SK-N-SH treated with all-trans-retinoic acid at 6 μM for 48 hours (cell line): Measurements from ENCODE around the gene CDKL5.

Experiments
- ATAC-seq: fragments of 200-7000 bp; cut with Tn5 transposase; 3 replicates; pipeline ENCODE4 v1.9.1; 2020; ENCODE audit warnings: mild to moderate bottlenecking, moderate library complexity
- BACH2 ChIP-seq: fragments of 250-450 bp; sonication (Bioruptor Pico); IDR thresholded peaks from 2 replicates; pipeline ENCODE4 v1.9.0; 2021; ENCODE audit warnings: mild to moderate bottlenecking, borderline replicate concordance
- CSDC2 ChIP-seq: fragments of 250-450 bp; sonication (Bioruptor Pico); IDR thresholded peaks from 2 replicates; pipeline ENCODE4 v1.5.0; 2020; ENCODE audit warnings: mild to moderate bottlenecking, moderate library complexity
- ESRRG ChIP-seq: fragments of 250-450 bp; sonication (Bioruptor Pico); IDR thresholded peaks from 2 replicates; pipeline ENCODE4 v1.6.1; 2021; ENCODE audit warnings: mild to moderate bottlenecking
- GLIS3 ChIP-seq: fragments of 250-450 bp; sonication (Bioruptor Pico); IDR thresholded peaks from 2 replicates; pipeline ENCODE4 v1.5.0; 2020; ENCODE audit warnings: mild to moderate bottlenecking, moderate library complexity
- ISL1 ChIP-seq: fragments of 250-450 bp; sonication (Bioruptor Pico); IDR thresholded peaks from 2 replicates; pipeline ENCODE4 v2.1.2; 2022; ENCODE audit warnings: mild to moderate bottlenecking, moderate library complexity
- OSR1 ChIP-seq: fragments of 250-450 bp; sonication (Bioruptor Pico); IDR thresholded peaks from 2 replicates; pipeline ENCODE4 v1.8.0; 2022; ENCODE audit warnings: moderate library complexity, mild to moderate bottlenecking, inconsistent platforms
- PPARA ChIP-seq: fragments of 250-450 bp; sonication (Bioruptor Pico); IDR thresholded peaks from 2 replicates; pipeline ENCODE4 v1.5.0; 2020; ENCODE audit warnings: mild to moderate bottlenecking, borderline replicate concordance
- RARB ChIP-seq: fragments of 250-450 bp; sonication (Bioruptor Pico); IDR thresholded peaks from 2 replicates; pipeline ENCODE4 v1.8.0; 2021; ENCODE audit warnings: mild to moderate bottlenecking, moderate library complexity
- SNAI2 ChIP-seq: fragments of 250-450 bp; sonication (Bioruptor Pico); IDR thresholded peaks from 2 replicates; pipeline ENCODE4 v1.5.0; 2020; ENCODE audit warnings: mild to moderate bottlenecking, moderate library complexity
- TCF4 ChIP-seq: fragments of 250-450 bp; sonication (Bioruptor Pico); IDR thresholded peaks from 2 replicates; pipeline ENCODE4 v1.8.0; 2021; ENCODE audit warnings: mild to moderate bottlenecking, moderate library complexity, borderline replicate concordance
- TOX ChIP-seq: fragments of 250-450 bp; sonication (Bioruptor Pico); IDR thresholded peaks from 2 replicates; pipeline ENCODE4 v1.8.0; 2021; ENCODE audit warnings: mild to moderate bottlenecking, moderate library complexity, borderline replicate concordance
- ZC3H10 ChIP-seq: fragments of 250-450 bp; sonication (Bioruptor Pico); IDR thresholded peaks from 2 replicates; pipeline ENCODE4 v1.5.1; 2021; ENCODE audit warnings: mild to moderate bottlenecking, moderate library complexity
- ZFP3 ChIP-seq: fragments of 250-450 bp; sonication (Bioruptor Pico); IDR thresholded peaks from 2 replicates; pipeline ENCODE4 v1.5.0; 2020; ENCODE audit warnings: mild to moderate bottlenecking, moderate library complexity
- ZFP30 ChIP-seq: fragments of 450-650 bp; formaldehyde crosslinking; IDR thresholded peaks from 2 replicates; pipeline ENCODE4 v1.5.0; 2022; ENCODE audit warnings: mild to moderate bottlenecking, moderate library complexity
- ZNF565 ChIP-seq: fragments of 450-650 bp; formaldehyde crosslinking; conservative IDR thresholded peaks from 2 replicates; pipeline ENCODE4 v1.5.0; 2020; ENCODE audit warnings: low read depth, mild to moderate bottlenecking, moderate library complexity
- ZNF70 ChIP-seq: fragments of 450-650 bp; formaldehyde crosslinking; IDR thresholded peaks from 2 replicates; pipeline ENCODE4 v1.5.0; 2020; ENCODE audit warnings: mild to moderate bottlenecking, moderate library complexity
- ZNF8 ChIP-seq: fragments of 450-650 bp; formaldehyde crosslinking; IDR thresholded peaks from 2 replicates; pipeline ENCODE4 v1.5.0; 2020; ENCODE audit warnings: mild to moderate bottlenecking, moderate library complexity
- TF ChIP-seq, protein P1 (sequence below): fragments of 250-450 bp; sonication (Bioruptor Pico); IDR thresholded peaks from 2 replicates; pipeline ENCODE4 v1.8.0; 2021; ENCODE audit warnings: low read depth, mild to moderate bottlenecking, moderate library complexity, borderline replicate concordance
- TF ChIP-seq, protein P2 (sequence below): fragments of 250-450 bp; sonication (Bioruptor Pico); IDR thresholded peaks from 2 replicates; pipeline ENCODE4 v1.8.0; 2020; ENCODE audit warnings: mild to moderate bottlenecking, moderate library complexity, borderline replicate concordance
- TF ChIP-seq, protein P3 (sequence below): fragments of 250-450 bp; sonication (Bioruptor Pico); IDR thresholded peaks from 2 replicates; pipeline ENCODE4 v1.5.1; 2020; ENCODE audit warnings: low read depth, mild to moderate bottlenecking, moderate library complexity
- TF ChIP-seq, protein P4 (sequence below): fragments of 250-450 bp; sonication (Bioruptor Pico); IDR thresholded peaks from 2 replicates; pipeline ENCODE4 v1.5.0; 2020; ENCODE audit warnings: mild to moderate bottlenecking, moderate library complexity
- TF ChIP-seq, protein P5 (sequence below): fragments of 250-450 bp; sonication (Bioruptor Pico); IDR thresholded peaks from 2 replicates; pipeline ENCODE4 v1.5.1; 2021; ENCODE audit warnings: mild to moderate bottlenecking, moderate library complexity

Gene CDKL5

DNA sequence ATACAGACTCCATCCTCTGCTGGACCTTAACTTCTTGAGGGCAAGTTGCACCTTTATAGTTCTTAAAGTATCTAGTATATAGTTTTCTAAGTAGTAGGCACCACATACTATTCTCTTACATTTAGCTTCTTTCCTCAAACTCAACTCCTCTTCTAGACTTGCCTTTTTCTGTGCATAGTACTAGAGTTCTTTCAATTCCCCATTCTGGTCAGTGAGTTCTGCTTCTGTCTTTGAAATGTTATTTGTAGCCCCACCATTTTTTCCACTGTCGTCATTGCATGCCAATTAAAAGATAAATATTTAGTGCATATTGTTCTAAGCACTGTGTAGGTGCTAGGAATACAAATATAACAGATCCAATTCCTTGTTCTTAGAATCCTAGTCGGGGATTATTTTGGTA is 31.6 kb downstream of the CDKL5 start:
- ATAC-seq = no peak
- TF ChIP-seq ZC3H10 (CRISPR knock-in tag) = no peak
- no peak for TF ChIP-seq ZFP3 (CRISPR knock-in tag)
- no peak for TF ChIP-seq BACH2 (CRISPR knock-in tag)
- TF ChIP-seq, all 23 proteins: peak for 0

DNA sequence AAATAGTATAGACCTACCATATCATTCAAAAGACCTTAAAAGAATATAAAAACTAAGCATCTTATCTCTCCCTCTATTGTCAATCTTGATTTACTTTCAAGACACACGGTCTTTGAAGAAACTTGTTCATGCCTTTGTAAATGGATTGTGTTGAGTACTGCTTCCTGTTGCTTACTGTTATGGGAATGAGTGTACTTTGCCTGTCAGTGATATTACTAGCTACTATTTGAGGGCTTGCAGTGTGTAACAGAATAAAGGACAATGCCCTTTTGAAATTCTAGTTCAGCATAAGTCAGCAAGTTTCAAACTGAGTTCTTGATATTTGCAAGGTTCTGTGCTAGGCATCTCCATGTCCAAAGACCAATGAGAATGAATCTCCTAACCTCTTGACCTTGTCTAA is 36.0 kb downstream of the CDKL5 start:
- ATAC-seq = no peak
- TF ChIP-seq PPARA (CRISPR knock-in tag) = no peak
- TF ChIP-seq, protein P1, sequence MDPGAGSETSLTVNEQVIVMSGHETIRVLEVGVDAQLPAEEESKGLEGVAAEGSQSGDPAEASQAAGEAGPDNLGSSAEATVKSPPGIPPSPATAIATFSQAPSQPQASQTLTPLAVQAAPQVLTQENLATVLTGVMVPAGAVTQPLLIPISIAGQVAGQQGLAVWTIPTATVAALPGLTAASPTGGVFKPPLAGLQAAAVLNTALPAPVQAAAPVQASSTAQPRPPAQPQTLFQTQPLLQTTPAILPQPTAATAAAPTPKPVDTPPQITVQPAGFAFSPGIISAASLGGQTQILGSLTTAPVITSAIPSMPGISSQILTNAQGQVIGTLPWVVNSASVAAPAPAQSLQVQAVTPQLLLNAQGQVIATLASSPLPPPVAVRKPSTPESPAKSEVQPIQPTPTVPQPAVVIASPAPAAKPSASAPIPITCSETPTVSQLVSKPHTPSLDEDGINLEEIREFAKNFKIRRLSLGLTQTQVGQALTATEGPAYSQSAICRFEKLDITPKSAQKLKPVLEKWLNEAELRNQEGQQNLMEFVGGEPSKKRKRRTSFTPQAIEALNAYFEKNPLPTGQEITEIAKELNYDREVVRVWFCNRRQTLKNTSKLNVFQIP = no peak
- TF ChIP-seq GLIS3 = no peak
- TF ChIP-seq ISL1 = no peak
- no peak for TF ChIP-seq TOX
- TF ChIP-seq ZC3H10 (CRISPR knock-in tag) = no peak
- no peak for TF ChIP-seq ZNF565 (CRISPR knock-in tag)
- TF ChIP-seq ZNF70 (CRISPR knock-in tag) = no peak
- TF ChIP-seq SNAI2 (CRISPR knock-in tag) = no peak
- no peak for TF ChIP-seq ZFP30
- TF ChIP-seq RARB (CRISPR knock-in tag) = no peak
- no peak for TF ChIP-seq BACH2 (CRISPR knock-in tag)
- TF ChIP-seq CSDC2 (CRISPR knock-in tag) = no peak
- TF ChIP-seq TCF4 = no peak
- TF ChIP-seq, protein P2, sequence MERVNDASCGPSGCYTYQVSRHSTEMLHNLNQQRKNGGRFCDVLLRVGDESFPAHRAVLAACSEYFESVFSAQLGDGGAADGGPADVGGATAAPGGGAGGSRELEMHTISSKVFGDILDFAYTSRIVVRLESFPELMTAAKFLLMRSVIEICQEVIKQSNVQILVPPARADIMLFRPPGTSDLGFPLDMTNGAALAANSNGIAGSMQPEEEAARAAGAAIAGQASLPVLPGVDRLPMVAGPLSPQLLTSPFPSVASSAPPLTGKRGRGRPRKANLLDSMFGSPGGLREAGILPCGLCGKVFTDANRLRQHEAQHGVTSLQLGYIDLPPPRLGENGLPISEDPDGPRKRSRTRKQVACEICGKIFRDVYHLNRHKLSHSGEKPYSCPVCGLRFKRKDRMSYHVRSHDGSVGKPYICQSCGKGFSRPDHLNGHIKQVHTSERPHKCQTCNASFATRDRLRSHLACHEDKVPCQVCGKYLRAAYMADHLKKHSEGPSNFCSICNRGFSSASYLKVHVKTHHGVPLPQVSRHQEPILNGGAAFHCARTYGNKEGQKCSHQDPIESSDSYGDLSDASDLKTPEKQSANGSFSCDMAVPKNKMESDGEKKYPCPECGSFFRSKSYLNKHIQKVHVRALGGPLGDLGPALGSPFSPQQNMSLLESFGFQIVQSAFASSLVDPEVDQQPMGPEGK (CRISPR knock-in tag) = no peak

DNA sequence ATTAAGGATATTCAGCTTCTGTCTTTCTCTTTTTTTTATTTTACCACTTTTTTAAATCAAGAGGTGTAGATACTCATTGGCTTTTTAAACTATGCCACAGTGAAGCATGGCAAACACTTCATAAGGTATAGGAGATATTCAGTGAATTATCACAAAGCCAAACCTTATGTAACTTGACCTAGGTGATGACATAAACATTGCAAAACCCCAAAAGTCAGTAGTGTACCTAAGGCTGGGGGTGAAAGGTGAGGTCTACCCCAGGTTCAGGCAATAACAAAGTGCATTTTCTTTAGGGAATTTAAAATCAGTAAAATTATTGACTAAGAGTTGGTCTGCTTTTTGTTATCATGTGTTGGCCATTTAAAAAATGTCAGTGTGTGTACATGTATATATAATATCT is 39.1 kb downstream of the CDKL5 start:
- no peak for ATAC-seq
- no peak for TF ChIP-seq GLIS3
- no peak for TF ChIP-seq RARB (CRISPR knock-in tag)
- TF ChIP-seq OSR1 = no peak
- TF ChIP-seq ZFP30 = no peak
- no peak for TF ChIP-seq TOX
- no peak for TF ChIP-seq TCF4
- TF ChIP-seq, protein P3, sequence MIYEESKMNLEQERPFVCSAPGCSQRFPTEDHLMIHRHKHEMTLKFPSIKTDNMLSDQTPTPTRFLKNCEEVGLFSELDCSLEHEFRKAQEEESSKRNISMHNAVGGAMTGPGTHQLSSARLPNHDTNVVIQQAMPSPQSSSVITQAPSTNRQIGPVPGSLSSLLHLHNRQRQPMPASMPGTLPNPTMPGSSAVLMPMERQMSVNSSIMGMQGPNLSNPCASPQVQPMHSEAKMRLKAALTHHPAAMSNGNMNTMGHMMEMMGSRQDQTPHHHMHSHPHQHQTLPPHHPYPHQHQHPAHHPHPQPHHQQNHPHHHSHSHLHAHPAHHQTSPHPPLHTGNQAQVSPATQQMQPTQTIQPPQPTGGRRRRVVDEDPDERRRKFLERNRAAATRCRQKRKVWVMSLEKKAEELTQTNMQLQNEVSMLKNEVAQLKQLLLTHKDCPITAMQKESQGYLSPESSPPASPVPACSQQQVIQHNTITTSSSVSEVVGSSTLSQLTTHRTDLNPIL (CRISPR knock-in tag) = no peak

DNA sequence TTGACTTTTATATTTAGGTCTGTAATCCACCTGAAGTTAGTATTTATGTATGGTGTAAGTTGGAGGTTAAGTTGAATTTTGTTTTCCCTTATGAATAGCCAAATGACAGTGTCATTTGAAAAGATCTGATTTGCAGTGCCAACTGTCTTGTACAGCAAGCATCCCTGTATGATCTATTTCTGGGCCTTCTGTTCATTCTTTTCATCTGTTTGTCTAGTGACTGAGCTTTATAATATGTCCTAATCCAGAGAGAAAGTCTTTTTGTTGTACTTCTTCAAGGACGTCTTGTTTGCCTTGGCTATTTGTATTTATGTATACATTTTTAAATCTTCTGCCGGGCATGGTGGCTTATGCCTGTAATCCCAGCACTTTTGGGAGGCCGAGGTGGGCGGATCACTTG is 39.6 kb downstream of the CDKL5 start:
- TF ChIP-seq ESRRG (CRISPR knock-in tag) (no peak), ZNF565 (CRISPR knock-in tag) (no peak), CSDC2 (CRISPR knock-in tag) (no peak), ZFP30 (no peak), ZNF70 (CRISPR knock-in tag) (no peak), ZFP3 (CRISPR knock-in tag) (no peak), PPARA (CRISPR knock-in tag) (no peak), ISL1 (no peak), TCF4 (no peak), SNAI2 (CRISPR knock-in tag) (no peak), OSR1 (no peak)
- TF ChIP-seq, protein P4, sequence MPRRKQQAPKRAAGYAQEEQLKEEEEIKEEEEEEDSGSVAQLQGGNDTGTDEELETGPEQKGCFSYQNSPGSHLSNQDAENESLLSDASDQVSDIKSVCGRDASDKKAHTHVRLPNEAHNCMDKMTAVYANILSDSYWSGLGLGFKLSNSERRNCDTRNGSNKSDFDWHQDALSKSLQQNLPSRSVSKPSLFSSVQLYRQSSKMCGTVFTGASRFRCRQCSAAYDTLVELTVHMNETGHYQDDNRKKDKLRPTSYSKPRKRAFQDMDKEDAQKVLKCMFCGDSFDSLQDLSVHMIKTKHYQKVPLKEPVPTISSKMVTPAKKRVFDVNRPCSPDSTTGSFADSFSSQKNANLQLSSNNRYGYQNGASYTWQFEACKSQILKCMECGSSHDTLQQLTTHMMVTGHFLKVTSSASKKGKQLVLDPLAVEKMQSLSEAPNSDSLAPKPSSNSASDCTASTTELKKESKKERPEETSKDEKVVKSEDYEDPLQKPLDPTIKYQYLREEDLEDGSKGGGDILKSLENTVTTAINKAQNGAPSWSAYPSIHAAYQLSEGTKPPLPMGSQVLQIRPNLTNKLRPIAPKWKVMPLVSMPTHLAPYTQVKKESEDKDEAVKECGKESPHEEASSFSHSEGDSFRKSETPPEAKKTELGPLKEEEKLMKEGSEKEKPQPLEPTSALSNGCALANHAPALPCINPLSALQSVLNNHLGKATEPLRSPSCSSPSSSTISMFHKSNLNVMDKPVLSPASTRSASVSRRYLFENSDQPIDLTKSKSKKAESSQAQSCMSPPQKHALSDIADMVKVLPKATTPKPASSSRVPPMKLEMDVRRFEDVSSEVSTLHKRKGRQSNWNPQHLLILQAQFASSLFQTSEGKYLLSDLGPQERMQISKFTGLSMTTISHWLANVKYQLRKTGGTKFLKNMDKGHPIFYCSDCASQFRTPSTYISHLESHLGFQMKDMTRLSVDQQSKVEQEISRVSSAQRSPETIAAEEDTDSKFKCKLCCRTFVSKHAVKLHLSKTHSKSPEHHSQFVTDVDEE (CRISPR knock-in tag) = no peak
- ATAC-seq = no peak

DNA sequence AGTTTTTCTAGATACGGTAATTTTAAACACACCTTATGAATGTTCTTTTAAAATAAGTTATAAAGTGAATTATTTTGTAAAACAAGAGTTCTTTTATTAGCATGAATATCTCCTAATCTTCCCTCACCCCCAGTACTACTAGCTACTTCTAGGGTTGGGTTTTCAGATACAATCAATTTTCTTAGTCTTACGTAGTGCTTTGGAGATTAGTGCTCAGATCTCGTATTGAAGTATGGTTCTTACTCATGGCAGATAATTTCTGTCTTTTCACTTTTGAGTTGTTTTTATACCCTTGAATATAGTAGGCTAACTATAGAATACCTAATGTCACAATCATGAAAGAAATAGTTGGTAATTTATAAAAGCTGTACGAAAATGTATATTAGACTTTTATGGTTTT is 43.2 kb downstream of the CDKL5 start:
- ATAC-seq = no peak
- no peak for TF ChIP-seq TCF4
- no peak for TF ChIP-seq OSR1
- no peak for TF ChIP-seq ISL1
- TF ChIP-seq ESRRG (CRISPR knock-in tag) = no peak
- TF ChIP-seq, protein P5, sequence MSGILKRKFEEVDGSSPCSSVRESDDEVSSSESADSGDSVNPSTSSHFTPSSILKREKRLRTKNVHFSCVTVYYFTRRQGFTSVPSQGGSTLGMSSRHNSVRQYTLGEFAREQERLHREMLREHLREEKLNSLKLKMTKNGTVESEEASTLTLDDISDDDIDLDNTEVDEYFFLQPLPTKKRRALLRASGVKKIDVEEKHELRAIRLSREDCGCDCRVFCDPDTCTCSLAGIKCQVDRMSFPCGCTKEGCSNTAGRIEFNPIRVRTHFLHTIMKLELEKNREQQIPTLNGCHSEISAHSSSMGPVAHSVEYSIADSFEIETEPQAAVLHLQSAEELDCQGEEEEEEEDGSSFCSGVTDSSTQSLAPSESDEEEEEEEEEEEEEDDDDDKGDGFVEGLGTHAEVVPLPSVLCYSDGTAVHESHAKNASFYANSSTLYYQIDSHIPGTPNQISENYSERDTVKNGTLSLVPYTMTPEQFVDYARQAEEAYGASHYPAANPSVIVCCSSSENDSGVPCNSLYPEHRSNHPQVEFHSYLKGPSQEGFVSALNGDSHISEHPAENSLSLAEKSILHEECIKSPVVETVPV (CRISPR knock-in tag) = no peak
- TF ChIP-seq PPARA (CRISPR knock-in tag) = no peak
- no peak for TF ChIP-seq ZNF8 (CRISPR knock-in tag)
- TF ChIP-seq ZC3H10 (CRISPR knock-in tag) = no peak
- no peak for TF ChIP-seq GLIS3
- TF ChIP-seq, protein P3 (CRISPR knock-in tag) = no peak
- TF ChIP-seq TOX = no peak
- TF ChIP-seq, protein P1 = no peak
- no peak for TF ChIP-seq CSDC2 (CRISPR knock-in tag)
- TF ChIP-seq ZNF565 (CRISPR knock-in tag) = no peak
